HL-60/S4 treated with retinoic acid at 250 ng/mL for 4 days and 3 days (cell line): ENCODE results near the gene MINDY4B.

Experiments used
- in situ Hi-C: fragments of 300-500 bp; cut with MboI; formaldehyde crosslinking; loops from 2 replicates; pipeline ENCODE4 v1.7.0; 2022; ENCODE audit warnings: low sequenced_read_pairs

Gene MINDY4B

DNA sequence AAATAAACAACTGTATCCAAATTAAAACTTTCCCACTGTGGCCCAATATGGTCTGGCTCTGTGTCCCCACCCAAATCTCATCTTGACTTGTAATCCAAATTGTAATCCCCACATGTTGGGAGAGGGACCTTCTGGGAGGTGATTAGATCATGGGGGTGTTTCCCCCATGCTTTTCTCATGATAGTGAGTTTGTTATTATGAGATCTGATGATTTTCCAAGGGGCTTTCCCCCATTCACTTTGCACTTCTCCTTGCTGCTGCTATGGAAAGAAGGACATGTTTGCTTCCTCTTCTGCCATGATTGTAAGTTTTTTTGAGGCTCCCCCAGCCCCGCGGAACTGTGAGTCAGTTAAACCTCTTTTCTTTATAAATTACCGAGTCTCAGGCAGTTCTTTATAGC is 55.0 kb downstream of the MINDY4B start:
- in situ Hi-C loops: loop anchor here (25.0 kb wide), 2 partner anchors 138 to 313 kb away; partner anchors contain the start of genes EIF2A, ERICH6 and SERP1

DNA sequence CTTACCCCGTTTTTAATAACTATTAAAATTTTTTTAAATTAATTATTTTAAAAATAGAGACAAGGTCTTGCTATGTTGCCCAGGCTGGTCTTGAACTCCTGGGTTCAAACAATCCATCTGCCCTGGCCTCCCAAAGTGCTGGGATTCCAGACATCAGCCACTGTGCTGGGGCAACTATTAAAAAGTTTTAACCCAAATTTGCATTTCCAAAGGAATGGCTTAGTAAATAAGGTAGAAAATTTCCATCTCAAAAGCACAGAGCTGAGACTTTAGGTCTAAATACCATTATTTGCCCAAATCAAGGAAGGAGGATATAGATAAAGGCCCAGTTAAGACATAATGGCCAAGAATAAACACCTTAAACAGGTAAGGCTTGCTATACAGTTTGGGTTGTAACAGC is 56.4 kb downstream of the MINDY4B start:
- in situ Hi-C loops: no loop called here

DNA sequence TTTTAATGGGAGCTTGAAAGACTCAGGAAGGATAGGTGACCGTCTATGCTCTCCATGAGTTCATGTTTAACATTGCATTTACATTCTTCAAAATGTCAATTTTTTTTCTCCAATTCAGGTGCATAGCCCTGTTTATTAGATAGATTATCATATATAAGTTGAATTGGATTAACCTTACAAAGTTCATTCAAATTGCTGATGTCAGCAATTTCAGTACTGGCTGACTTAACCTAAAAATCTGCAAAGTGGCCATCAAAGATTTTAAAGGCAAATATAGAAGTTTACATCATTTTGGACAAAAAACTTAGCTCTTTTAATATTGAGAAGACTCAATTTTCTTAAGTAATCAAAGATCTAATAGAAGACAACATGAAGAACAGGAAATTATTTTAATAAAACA is 57.8 kb downstream of the MINDY4B start:
- in situ Hi-C loops: no loop called here

DNA sequence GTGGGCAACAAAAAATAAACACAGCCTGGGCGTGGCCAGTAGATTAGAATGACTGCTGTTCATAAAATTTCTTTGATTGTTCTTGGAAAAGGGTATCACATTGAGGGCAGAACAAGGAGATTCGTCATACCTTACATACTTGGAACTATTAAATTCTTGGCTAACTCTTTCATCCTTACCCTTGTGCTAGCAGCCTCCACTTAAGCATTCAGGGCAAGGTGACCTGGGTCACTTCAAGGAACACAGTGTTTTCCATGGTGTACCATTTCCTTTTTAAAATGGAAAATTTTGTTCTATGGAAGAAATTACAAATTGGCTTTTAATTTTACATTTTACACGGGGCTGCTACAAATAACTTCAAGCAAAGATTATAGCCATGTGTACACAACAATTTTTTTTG is 60.8 kb downstream of the MINDY4B start:
- in situ Hi-C loops: no loop called here

DNA sequence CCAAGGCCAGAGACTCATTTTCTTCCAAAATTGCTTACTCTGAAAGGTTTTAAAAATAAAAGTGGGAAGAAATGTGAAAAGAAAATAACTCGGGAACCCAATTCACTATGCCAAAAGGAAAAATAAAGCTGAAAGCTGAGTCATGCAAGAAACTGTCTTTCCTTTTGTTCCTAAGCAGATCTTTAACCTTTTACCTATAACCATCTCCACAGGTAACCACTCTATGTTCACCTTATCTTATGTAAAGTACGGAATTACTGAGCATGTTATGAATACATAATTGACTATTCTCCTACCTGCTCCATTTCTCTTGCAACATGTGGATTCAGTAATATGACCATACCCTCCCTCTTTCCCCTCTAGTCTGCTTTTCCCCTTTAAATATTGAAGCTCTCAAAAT is 62.0 kb downstream of the MINDY4B start:
- in situ Hi-C loops: no loop called here

DNA sequence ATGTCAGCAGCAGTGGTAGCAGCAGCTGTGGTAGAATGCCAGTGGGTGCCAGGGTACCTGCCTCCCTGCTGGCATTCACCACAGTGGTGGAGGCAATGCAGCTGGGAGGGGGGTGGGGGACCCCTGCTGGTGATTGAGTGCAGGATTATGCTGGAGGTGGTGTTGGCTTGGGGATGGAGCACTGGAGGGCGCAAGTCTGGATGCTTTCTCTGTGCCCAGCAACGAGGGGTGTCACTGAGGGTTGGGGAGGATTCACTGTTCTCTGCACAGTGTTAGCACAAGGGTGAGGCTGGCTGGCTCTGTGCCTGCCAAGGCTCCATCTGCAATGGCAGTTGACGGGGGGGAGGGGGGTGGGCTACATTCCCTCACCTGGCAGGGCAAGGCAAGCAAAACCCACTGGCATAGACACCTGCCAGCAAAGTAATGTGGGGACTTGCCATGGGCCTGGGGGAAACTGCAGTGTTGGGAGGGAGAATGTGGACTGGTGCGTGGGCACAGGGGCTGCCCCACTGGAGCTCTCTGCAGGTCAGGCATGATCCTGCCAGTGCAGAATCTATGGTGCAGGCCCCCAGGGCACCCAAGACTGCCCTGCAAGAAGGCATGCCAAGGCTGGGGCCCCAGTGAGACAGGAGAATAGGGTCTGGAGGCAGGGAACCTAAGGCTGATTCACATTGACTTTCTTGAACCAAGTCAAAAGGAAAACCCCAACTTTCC is 64.3 kb downstream of the MINDY4B start:
- in situ Hi-C loops: no loop called here

DNA sequence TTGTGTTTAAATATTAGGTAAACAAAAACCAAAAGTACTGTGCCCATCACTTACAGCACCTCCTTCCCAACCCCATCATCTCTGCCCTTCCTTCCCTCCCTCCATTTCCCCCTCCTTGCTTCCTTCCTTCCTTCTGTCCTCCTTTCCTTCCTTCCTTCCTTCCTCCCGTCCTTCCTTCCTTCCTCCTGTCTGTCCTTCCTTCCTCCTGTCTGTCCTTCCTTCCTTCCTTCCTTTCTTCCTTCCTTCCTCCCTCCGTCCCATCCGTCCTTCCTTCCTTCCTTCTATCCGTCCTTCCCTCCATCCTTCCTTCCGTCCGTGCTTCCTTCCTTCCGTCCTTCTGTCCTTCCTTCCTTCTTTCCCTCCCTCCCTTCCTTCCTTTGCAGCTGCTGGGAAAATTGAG is 74.5 kb downstream of the MINDY4B start:
- in situ Hi-C loops: no loop called here

DNA sequence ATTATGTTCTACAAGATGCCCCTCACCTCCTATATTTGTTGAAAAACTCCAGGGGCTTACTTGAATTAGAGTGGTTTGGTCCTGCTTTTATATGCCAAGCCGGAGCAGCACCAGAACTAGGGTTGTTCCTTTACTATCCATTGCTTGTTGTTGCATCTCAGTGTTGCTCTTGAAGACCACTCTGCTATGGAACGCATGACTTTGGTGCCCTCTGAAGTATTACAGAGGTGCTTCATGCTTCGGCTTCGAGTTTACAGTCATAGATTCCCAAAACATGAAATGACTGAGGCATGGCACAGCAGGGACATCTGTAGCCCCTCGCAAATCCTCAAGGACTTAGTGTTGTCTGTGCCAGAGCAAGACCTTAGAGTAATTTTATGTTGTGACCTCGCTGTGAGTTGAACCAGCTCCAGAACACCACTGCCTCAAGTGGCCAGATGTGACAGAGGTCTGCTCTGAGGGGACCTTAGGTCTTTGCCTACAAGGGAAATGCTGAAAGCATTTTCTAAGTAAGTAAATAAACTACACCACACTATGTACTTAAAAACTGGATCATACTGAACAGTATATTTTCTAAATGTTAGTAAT is 75.1 kb downstream of the MINDY4B start:
- in situ Hi-C loops: no loop called here

DNA sequence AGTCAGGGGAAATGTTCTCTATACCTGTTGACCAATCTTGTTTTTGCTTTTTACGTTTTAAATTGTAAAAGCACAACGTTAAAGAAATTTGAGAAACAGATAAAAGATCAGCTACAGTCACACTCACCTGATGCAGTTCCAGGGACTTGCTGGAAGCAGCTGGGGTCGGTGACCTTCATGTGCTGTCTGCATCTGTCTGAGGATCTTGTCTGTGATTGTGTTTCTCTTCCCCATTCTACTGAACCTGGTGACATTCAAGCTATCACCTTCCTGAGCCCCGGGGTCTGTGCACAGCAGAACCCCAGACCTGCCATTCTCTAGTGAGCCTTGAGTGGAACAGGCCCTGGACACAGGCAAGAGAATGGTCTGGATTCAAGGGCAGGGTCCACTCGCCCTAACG is 75.8 kb downstream of the MINDY4B start:
- in situ Hi-C loops: no loop called here

DNA sequence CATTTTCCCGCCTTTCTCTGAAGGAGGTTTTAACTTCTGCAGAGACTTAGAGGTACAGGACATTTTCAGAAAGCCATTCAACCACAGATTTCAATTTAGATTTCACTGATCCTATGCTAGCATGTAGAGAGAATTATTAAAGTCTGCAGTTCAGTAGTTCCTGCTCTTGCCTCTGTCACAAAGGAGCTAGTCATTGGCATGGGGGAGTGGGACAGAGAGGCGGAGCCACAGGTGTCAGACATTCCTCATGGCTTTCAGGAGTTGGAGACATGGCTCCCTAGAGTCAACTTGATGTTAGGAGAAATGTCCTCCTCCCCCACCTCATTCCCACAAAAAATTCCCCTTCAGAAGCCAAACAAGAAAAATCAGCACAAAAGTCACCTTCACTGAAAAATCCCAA is 76.2 kb downstream of the MINDY4B start:
- in situ Hi-C loops: no loop called here

DNA sequence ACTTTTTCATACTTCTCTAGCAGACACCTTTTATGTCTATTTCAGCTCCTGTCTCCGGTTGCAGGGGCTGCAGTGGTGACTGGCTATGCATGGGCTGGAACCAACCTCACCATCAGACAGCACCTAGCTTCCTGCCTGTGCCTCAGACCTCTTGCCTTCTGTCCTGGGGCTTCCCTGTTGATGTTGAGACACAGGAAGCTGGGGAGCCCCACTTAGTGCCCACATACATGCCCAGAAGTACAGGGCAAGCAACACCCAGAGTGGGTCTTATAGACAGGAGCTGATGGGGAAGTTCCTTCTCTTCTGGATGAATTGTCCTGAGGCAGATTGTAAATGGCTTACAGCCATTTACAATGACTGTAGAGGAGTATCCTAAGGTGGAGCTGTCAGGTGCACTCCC is 77.0 kb downstream of the MINDY4B start:
- in situ Hi-C loops: no loop called here

DNA sequence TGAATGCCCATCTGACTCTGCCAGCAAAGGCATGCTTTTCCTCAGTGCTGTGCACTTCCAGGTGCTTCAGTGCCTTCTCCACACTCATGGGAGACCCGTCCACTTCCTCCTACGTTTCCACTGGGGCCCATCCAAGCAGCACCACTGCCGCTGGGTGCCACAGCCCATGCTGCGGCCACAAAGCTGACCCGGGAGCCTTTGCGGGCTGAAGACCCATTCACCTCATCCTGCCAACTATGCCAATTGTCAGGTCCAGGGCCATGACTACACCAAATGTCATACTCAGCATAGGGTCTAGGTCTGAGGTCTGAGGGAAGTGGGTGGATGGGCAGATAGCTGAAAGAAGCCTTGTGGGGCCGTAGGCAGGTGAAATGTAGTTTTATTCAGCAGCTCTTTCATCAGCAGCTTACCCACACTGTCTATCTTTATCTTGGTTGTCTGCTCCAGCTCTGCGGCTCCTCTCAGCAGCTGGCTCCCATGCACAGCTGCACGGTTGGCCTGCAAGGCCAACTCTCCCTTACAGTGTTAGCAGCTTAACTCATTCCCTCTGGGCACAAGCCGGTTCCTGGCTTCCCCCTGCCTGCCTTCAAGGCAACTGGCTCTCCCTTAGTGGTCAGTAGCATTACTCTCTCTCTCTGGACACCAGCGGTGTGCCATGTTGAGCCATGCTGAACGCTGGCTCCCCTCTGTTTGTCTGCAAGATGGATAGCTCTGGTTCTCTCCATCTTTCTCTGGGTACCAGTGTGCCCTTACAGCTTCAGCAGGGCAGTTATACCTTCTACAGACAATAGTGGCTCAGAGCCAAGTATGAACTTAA is 78.6 kb downstream of the MINDY4B start:
- in situ Hi-C loops: no loop called here

DNA sequence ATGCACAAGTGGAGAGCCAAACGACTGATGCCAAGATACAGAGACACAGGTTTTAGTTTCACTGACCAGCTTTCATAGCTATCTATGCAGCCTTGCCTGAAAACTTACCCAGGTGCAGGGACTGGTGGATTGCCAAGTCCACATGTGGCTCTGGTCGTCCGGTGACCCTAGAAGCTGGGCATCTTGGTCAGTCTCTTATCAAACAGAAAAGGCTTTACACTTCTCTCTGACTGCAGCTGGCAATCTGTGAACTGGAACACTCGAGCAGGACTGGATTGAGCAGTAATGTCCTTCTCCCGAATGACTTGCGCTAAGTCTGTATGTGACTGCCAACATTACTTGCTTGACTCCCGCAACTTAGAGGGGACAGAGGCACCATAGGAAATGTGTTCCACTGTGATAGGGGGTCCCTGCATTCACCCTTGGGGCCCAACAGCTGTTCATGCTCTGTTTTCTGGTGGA is 79.3 kb downstream of the MINDY4B start:
- in situ Hi-C loops: no loop called here

DNA sequence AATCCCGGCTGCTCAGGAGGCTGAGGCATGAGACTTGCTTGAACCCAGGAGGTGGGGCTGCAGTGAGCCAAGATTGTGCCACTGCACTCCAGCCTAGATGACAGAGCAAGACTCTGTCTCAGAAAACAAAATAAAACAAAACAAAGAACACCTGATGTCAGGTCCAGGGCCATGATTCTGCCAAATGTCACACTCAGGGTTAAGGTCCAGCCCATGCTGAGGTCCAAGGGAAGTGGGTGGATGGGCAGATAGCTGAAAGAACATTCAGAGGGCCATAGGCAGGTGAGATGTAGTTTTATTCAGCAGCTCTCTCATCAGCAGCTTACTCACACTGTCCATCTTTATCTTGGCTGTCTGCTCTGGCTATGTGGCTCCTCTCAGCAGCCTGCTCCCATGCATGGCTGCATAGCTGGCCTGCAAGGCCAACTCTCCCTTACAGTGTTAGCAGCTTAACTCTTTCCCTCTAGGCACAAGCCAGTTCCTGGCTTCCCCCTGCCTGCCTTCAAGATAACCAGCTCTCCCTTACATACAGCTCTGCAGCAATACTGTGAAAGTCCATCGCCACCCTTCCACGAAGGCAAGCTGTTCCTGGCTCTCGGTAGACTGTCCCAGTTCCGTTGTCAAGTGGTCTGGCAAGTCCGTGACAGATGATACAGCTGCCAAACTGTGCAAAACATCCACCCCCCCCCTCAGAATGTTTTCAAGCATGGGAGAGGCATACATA is 79.9 kb downstream of the MINDY4B start:
- in situ Hi-C loops: no loop called here

DNA sequence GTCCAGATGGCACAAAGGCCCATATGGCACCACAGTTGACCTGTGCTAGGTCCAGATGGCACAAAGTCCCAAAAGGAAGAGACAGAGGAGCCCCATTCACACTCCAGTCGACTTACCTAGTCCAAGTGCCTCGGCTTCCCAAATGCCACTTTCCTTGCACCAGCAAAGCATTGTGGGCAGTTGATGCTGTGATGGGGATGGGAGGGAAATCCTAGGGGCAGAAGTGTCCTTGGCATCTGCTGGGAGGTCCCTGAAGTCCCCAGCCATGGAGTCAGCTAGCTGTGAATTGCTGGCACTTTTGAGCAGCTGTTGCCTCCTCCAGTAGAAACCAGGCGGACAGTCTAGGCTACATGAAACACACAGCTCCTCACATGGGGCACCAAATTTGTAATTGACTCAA is 82.0 kb downstream of the MINDY4B start:
- in situ Hi-C loops: no loop called here

DNA sequence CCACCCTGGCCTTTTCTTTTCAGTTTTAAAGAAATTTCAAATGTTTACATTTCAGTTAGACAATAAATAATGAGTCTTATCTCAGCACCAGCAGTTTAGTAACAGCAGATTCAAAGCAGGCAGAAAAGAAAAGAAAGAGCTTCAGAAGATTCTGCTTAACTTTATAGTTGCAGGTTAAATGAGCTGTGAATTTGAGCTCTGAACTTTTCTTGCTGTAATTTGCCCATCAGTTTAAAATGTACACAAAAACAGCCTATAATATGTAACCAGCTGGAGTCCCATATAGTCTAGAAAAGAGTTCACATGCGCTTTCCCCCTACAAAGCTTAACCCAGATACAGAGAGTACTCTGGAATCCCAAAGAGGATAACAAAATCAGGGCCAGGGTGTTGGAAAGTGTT is 82.6 kb downstream of the MINDY4B start:
- in situ Hi-C loops: no loop called here
